ENCODE results near the gene BCKDHA.
"Not testable (repeated sequence)": the region's sequence is repeated elsewhere in the genome, so short reads cannot be mapped to it uniquely, and the experiment has no call there.

The BCKDHA gene

GRCh38 chr19:41462497-41462896 is 64.9 kb downstream of the BCKDHA start:
- TF ChIP-seq CTCF (IDR thresholded peaks at IDR 0.05): no peak
- no peak for DNase-seq (ENCODE audit: low spot score)
- no peak overlapping the region for H3K4me3 ChIP-seq
- H3K27ac ChIP-seq: no peak overlapping the region

GRCh38 chr19:41463257-41464256 is 65.9 kb downstream of the BCKDHA start:
- not testable (repeated sequence) for H3K27ac ChIP-seq; H3K4me3 ChIP-seq; DNase-seq (ENCODE audit: low spot score)

Data from coronary artery (tissue), 2 donors.